D341Med (cell line): Measurements from ENCODE around the gene CD180.

Experiments
- DNase-seq: peaks from one replicate; pipeline ENCODE4 v3.0.0; 2012; ENCODE audit warnings: low spot score

The CD180 gene

GRCh38 chr5:67160985-67161384 lies 35.6 kb downstream of the CD180 start:
- no peak for DNase-seq

GRCh38 chr5:67160272-67160671 lies 36.3 kb downstream of the CD180 start:
- no peak for DNase-seq

- peak; percentile 51 for DNase-seq
These were observed 39.5 kb downstream of the CD180 start for GRCh38 chr5:67156976-67157583.

GRCh38 chr5:67154556-67155206 lies 41.9 kb downstream of the CD180 start:
- DNase-seq = no peak

GRCh38 chr5:67153292-67153691 lies 43.3 kb downstream of the CD180 start:
- DNase-seq = no peak

- DNase-seq = no peak
These were observed 44.2 kb downstream of the CD180 start for GRCh38 chr5:67152400-67152799.

GRCh38 chr5:67149951-67150523 lies 46.6 kb downstream of the CD180 start:
- DNase-seq = no peak

GRCh38 chr5:67149057-67149950 lies 47.3 kb downstream of the CD180 start:
- no peak for DNase-seq

GRCh38 chr5:67147760-67148159 lies 48.8 kb downstream of the CD180 start:
- DNase-seq = no peak

GRCh38 chr5:67146981-67147380 lies 49.6 kb downstream of the CD180 start:
- no peak for DNase-seq

- no peak for DNase-seq
These were observed 50.0 kb downstream of the CD180 start for GRCh38 chr5:67146574-67146973.

- DNase-seq = no peak
These were observed 52.4 kb downstream of the CD180 start for GRCh38 chr5:67144183-67144639.

- DNase-seq = no peak
These were observed 53.0 kb downstream of the CD180 start for GRCh38 chr5:67143549-67143948.

GRCh38 chr5:67142816-67143215 lies 53.8 kb downstream of the CD180 start:
- DNase-seq = no peak

GRCh38 chr5:67141644-67142043 lies 55.0 kb downstream of the CD180 start:
- DNase-seq = no peak

GRCh38 chr5:67140413-67140812 lies 56.2 kb downstream of the CD180 start:
- no peak for DNase-seq

GRCh38 chr5:67139030-67139429 lies 57.6 kb downstream of the CD180 start:
- DNase-seq = no peak

GRCh38 chr5:67135381-67135984 lies 61.1 kb downstream of the CD180 start:
- DNase-seq = no peak

GRCh38 chr5:67133776-67134175 lies 62.8 kb downstream of the CD180 start:
- no peak for DNase-seq

GRCh38 chr5:67133217-67133616 lies 63.4 kb downstream of the CD180 start:
- DNase-seq = no peak

GRCh38 chr5:67129768-67130167 lies 66.8 kb downstream of the CD180 start:
- DNase-seq = no peak
